ENCODE measurements around the gene RNF223.
"Not testable (repeated sequence)": the region's sequence is repeated elsewhere in the genome, so short reads cannot be mapped to it uniquely, and the experiment has no call there.

RNF223 gene

GRCh38 chr1:1059494-1060280 lies 14.4 kb downstream of the RNF223 start:
- peak; percentile 36 for DNase-seq (ENCODE audit: low read depth)

GRCh38 chr1:1058921-1059493 lies 15.1 kb downstream of the RNF223 start:
- peak; percentile 9 for DNase-seq (ENCODE audit: low read depth)

- DNase-seq (ENCODE audit: low read depth), result no peak
Measured at GRCh38 chr1:1058088-1058905, 15.8 kb downstream of the RNF223 start.

GRCh38 chr1:1057769-1058087 lies 16.4 kb downstream of the RNF223 start:
- DNase-seq (ENCODE audit: low read depth), result not testable (repeated sequence)

GRCh38 chr1:1055841-1056736 lies 18.0 kb downstream of the RNF223 start:
- no peak for DNase-seq (ENCODE audit: low read depth)

- DNase-seq (ENCODE audit: low read depth), result no peak
Measured at GRCh38 chr1:1054971-1055370, 19.1 kb downstream of the RNF223 start.

- DNase-seq (ENCODE audit: low read depth), result no peak
Measured at GRCh38 chr1:1054099-1054700, 19.9 kb downstream of the RNF223 start.

- DNase-seq (ENCODE audit: low read depth), result no peak
Measured at GRCh38 chr1:1053682-1054081, 20.4 kb downstream of the RNF223 start.

- DNase-seq (ENCODE audit: low read depth), result no peak
Measured at GRCh38 chr1:1053022-1053421, 21.1 kb downstream of the RNF223 start.

GRCh38 chr1:1052003-1052840 lies 21.9 kb downstream of the RNF223 start:
- DNase-seq (ENCODE audit: low read depth), result no peak

- DNase-seq (ENCODE audit: low read depth), result no peak
Measured at GRCh38 chr1:1051127-1051810, 22.8 kb downstream of the RNF223 start.

- DNase-seq (ENCODE audit: low read depth), result no peak
Measured at GRCh38 chr1:1050577-1051052, 23.5 kb downstream of the RNF223 start.

- DNase-seq (ENCODE audit: low read depth), result no peak
Measured at GRCh38 chr1:1049318-1050165, 24.6 kb downstream of the RNF223 start.

GRCh38 chr1:1048765-1049164 lies 25.3 kb downstream of the RNF223 start:
- no peak for DNase-seq (ENCODE audit: low read depth)

GRCh38 chr1:1047963-1048362 lies 26.1 kb downstream of the RNF223 start:
- no peak for DNase-seq (ENCODE audit: low read depth)

- DNase-seq (ENCODE audit: low read depth), result no peak
Measured at GRCh38 chr1:1047407-1047806, 26.7 kb downstream of the RNF223 start.

- no peak for DNase-seq (ENCODE audit: low read depth)
Measured at GRCh38 chr1:1046767-1047166, 27.3 kb downstream of the RNF223 start.

GRCh38 chr1:1046243-1046642 lies 27.9 kb downstream of the RNF223 start:
- no peak for DNase-seq (ENCODE audit: low read depth)

GRCh38 chr1:1045129-1045528 lies 29.0 kb downstream of the RNF223 start:
- DNase-seq (ENCODE audit: low read depth), result no peak
